ENCODE data around the gene SYMPK. TPM values are rescaled to one million over a fixed set of nuclear protein-coding genes. Genes with fewer than 3 reads are reported as not detected.

SYMPK gene
- total and polyA plus RNA-seq, 12 donors: 22.4 to 75.0 (median 33.0) TPM

DNA sequence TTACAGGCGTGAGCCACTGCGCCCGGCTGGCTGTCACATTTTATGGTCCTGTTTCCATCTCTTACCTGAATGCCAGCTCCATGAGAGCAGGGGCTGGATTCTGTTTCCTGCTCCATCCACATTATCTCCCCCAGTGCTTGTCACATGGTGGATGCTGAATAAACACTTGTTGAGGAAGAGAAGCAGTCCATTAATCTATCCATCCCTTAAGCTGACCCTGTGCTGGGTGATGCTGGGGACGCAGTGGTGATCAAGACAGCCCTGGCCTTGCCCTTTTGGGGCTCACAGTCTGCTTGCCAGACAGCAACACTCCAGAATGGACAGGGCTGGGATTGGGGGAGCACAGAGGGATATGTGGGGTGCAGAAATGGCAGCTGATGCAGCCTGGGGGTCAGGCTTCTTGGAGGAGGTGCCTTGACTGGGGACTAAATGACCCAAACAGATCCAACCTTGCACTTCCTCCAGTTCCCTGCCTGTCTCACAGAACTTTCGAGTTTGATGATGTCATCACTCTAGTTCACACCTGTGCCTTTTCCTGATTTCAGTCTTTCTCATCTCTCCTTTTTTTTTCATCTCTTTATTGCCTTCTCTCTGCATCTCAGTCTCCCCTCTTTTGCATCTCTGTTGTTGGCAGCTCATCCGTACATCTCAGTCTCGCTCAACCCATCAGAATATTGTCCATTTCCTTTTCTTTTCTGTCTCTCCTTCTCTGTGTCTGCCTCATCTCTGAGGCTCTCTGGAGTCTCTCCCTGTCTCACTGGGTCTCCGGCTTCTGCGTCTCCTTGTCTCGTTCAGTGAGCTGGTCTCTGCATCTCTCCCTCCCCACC is 18.3 kb upstream of the SYMPK start:
- ATAC-seq (no peak), DNase-seq (no peak)
- 85 to 87% methylated on average over 10 of the region's 10 CpGs for whole genome bisulfite sequencing, 2 donors
- intact Hi-C loops (cut with DNase I): loop anchor here in 1 of 10 donors (10.0 kb wide), 1 partner anchor 66 kb away; the partner anchor contains the start of gene RSPH6A
- peaks cover 0 to 29% (median 0%) of the 10 kb centered on the region in 7 donors for H3K27me3 ChIP-seq
- H3K36me3 ChIP-seq: peaks cover 0 to 15% (median 7%) of the 10 kb centered on the region in 9 donors
- H3K27ac ChIP-seq: no peak overlapping the region
- TF ChIP-seq, protein P1, sequence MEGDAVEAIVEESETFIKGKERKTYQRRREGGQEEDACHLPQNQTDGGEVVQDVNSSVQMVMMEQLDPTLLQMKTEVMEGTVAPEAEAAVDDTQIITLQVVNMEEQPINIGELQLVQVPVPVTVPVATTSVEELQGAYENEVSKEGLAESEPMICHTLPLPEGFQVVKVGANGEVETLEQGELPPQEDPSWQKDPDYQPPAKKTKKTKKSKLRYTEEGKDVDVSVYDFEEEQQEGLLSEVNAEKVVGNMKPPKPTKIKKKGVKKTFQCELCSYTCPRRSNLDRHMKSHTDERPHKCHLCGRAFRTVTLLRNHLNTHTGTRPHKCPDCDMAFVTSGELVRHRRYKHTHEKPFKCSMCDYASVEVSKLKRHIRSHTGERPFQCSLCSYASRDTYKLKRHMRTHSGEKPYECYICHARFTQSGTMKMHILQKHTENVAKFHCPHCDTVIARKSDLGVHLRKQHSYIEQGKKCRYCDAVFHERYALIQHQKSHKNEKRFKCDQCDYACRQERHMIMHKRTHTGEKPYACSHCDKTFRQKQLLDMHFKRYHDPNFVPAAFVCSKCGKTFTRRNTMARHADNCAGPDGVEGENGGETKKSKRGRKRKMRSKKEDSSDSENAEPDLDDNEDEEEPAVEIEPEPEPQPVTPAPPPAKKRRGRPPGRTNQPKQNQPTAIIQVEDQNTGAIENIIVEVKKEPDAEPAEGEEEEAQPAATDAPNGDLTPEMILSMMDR (IDR thresholded peaks at IDR 0.05): no peak
- no peaks in the 10 kb centered on the region for H3K9me3 ChIP-seq
- peaks cover 21 to 50% (median 43%) of the 10 kb centered on the region in 9 donors for H3K4me1 ChIP-seq
- H3K4me3 ChIP-seq: no peak overlapping the region

DNA sequence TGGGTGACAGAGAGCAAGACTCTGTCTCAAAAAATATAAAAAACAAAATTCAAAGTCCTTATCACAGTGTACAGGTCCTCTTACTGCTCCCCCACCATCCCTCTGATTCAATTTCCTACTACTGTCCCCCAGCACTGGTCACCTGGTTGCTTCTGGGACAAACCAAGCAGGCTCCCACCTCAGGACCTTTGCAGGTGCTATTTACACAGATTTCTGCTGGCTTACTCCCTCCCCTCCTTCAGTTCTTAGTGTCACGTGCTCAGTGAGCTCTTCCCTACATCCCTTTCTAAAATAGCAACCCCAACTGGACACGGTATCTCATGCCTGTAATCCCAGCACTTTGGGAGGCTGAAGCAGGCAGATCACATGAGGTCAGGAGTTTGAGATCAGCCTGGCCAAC is 17.0 kb upstream of the SYMPK start:
- 39 to 56% methylated on average over 2 of the region's 2 CpGs for WGBS, 2 donors
- no peak for ATAC-seq
- peaks cover 17 to 45% (median 38%) of the 10 kb centered on the region in 9 donors for H3K4me1 ChIP-seq
- peaks cover 0 to 34% (median 0%) of the 10 kb centered on the region in 7 donors for H3K27me3 ChIP-seq
- no peak overlapping the region for H3K4me3 ChIP-seq
- peaks cover 0 to 13% (median 7%) of the 10 kb centered on the region in 9 donors for H3K36me3 ChIP-seq
- DNase-seq: no peak
- H3K9me3 ChIP-seq: no peaks in the 10 kb centered on the region
- TF ChIP-seq, protein P1 (IDR thresholded peaks at IDR 0.05): no peak
- intact Hi-C loops (cut with DNase I): loop anchor here in 2 of 10 donors (5.0 to 10.0 kb wide), 2 partner anchors 63 to 65 kb away; partner anchors contain the start of gene RSPH6A (in 2 of the 2)
- no peak overlapping the region for H3K27ac ChIP-seq

DNA sequence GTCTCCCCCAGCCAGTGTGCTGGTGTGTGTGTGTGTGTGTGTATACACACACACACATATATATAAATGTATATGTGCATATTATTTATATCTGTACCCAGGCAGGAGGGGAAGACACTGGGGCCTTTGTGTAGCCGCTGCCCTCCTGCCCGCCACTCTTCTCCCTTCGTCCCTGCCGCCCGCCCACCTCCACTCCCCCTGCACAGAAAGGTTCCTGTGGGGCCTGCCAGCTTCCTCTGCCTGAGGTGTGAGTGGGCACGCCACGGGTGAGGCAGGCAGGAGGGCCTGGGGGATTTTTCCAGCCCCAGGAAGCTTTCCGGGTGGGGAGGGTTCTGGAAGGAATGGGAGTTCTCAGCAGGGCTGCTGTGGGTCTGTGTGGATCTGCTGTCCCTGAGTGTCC is 16.1 kb upstream of the SYMPK start:
- peaks cover 12 to 35% (median 28%) of the 10 kb centered on the region in 9 donors for H3K4me1 ChIP-seq
- no peaks in the 10 kb centered on the region for H3K9me3 ChIP-seq
- no peak overlapping the region for H3K4me3 ChIP-seq
- H3K36me3 ChIP-seq: peaks cover 0 to 5% (median 4%) of the 10 kb centered on the region in 9 donors
- DNase-seq (no peak), ATAC-seq (no peak)
- peaks cover 0 to 34% (median 0%) of the 10 kb centered on the region in 7 donors for H3K27me3 ChIP-seq
- TF ChIP-seq, protein P1 (IDR thresholded peaks at IDR 0.05): no peak
- H3K27ac ChIP-seq: no peak overlapping the region
- intact Hi-C loops (cut with DNase I): loop anchor here in 1 of 10 donors (5.0 kb wide), 1 partner anchor 62 kb away; the partner anchor contains the start of gene RSPH6A
- 80 to 82% methylated on average over 8 of the region's 8 CpGs for WGBS, 2 donors

DNA sequence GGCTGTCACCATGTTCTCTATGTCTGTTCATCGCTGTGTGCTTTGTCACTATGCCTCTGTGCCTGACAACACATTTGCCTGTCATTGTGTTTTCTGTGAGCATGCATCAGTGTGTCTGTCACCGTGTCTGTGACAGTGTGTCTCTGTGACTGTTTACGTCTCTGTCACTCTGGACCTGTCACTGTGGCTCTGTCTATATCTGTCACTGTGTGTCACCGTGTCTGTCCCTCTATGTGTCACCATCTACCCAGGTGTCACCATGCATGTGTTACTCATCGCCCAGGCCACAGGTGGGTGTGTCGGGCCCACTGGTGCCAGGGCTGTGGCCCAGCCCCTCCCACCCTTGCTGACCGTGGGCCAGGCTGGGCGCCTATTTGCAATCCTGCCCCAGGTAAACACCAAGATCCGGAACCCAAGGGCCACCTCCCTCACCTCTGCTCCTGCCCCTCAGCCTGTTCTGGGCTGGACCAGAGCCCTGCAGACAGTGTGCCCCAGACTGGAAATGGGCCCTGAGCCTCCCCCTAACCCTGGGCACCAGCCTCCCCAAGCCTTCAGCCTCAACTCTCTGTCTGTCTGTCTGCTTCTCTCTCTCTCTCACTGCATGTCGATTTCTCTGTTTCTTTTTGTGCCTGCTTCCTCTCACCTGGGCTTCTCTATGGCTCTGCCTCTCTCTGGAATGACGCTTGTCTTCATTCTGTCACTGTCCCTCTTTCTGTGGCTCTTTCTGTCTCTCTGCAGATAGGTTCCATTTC is 15.3 kb upstream of the SYMPK start:
- TF ChIP-seq, protein P1 (IDR thresholded peaks at IDR 0.05): no peak
- WGBS, 2 donors: 83 to 86% methylated on average over 11 of the region's 11 CpGs
- Histone ChIP-seq H3K9me3 (no peaks in the 10 kb centered on the region), H3K4me1 (peaks cover 6 to 27% (median 21%) of the 10 kb centered on the region in 9 donors), H3K36me3 (no peaks in the 10 kb centered on the region), H3K27ac (no peak overlapping the region), H3K27me3 (peaks cover 0 to 34% (median 0%) of the 10 kb centered on the region in 7 donors), H3K4me3 (no peak overlapping the region)
- ATAC-seq (peak in 1 of 8 donors; percentile 19), DNase-seq (no peak)
- intact Hi-C loops (cut with DNase I): loop anchor here in 1 of 10 donors (5.0 kb wide), 1 partner anchor 61 kb away; the partner anchor contains the start of gene RSPH6A
